ENCODE measurements around the gene IFITM2.

IFITM2 gene

DNA sequence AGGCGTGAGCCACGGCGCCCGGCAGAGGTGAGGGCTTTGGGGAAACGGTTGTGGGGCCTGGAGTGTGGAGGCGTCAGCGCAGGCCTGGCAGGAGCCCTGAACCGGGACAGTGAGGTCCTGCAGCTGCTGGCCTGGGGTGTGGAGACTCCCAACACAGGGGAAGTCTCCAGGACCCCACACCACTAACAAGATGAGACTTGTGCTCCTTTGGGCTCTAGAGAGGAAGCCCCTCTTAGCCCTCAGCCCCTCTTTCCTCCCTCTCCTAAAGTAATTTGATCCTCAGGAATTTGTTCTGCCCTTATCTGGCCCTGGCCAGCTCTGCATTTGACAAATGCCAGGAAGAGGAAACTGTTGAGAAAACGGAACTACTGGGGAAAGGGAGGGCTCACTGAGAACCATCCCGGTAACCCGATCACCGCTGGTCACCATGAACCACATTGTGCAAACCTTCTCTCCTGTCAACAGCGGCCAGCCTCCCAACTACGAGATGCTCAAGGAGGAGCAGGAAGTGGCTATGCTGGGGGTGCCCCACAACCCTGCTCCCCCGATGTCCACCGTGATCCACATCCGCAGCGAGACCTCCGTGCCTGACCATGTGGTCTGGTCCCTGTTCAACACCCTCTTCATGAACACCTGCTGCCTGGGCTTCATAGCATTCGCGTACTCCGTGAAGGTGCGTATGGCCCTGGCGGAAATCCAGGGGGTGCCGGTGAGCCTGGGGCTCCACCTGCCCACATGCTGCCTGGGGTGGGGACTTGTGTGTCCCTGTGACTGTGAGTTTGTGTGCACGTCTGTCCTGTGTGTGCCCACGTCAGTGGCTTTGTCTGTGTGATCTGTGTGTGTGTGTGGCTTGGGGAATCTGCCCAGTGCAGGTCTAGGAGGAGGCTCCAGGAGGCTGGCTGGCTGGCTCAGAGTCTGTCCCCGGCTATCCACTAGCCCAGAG lies at the start of gene IFITM2:
Gene IFITM2 (plus strand): TSS at position 51 of the 943 bp plus-strand sequence. CDS start 377 bp downstream, at position 428.
- peak; percentile 64 for DNase-seq

- DNase-seq = no peak
Observed at GRCh38 chr11:259413-259812, 48.2 kb upstream of the IFITM2 start.

- DNase-seq = no peak
Observed at GRCh38 chr11:261624-262023, 46.0 kb upstream of the IFITM2 start.

GRCh38 chr11:266676-267439 lies 40.8 kb upstream of the IFITM2 start:
- DNase-seq = peak; percentile 54

DNA sequence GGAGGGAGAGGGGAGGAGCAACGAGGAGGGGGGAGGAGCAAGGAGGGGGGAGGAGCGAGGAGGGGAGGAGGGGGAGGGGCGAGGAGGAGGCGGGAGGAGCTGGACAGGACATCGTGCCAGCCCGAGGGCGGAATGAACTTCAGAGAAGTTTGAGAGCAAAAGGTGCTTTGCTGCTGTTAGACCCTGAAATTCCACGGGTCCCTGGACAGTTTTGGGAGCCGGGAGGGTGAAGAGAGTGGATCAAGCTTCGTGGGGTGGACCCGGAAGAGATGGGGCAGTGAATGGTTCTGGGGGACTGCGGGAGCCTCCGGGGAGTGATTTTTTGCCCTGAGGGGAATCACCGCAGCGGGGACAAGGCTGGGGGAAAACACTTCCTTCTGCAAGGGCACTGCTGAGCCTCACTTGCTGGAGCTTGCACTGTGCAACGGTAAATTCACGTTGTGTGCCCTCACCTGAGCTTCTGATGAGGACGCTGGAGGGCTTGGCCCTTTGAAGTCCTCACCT lies 40.1 kb upstream of the IFITM2 start:
- DNase-seq = peak; percentile 65

GRCh38 chr11:268716-269145 lies 38.9 kb upstream of the IFITM2 start:
- DNase-seq = peak; percentile 54

DNA sequence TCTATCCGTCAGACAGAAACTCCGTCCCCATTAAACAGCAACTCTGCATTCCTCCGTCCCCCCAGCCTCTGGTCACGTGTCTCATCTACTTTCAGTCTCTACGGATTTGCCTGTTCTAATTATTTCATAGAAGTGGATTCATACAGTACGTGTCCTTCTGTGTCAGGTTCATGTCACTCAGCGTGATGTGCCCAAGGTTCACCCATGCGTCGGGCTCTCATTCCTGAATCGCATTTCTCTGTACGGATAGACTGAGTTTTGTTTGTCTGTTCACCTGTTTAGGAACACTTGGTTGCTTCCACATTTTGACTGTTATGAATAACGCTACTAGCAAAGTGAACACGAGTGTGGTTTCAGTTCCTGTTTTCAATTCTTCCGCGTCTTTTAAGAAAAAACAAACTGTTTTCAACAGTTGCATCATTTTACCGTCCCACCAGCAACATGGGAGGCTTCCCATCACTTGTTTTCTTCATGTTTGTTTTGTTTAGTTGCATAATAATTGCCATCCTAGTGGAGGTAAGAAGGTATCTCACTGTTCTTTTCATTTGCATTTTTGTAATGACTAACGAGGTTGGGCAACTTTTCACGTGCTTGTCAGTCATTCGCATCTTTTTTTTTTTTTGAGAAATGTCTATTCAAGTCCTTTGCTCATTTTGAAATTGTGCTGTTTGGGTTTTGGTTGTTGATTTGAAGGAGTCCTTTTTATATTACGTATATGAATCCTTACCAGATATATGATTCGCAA lies 38.3 kb upstream of the IFITM2 start:
- peak; percentile 63 for DNase-seq

DNA sequence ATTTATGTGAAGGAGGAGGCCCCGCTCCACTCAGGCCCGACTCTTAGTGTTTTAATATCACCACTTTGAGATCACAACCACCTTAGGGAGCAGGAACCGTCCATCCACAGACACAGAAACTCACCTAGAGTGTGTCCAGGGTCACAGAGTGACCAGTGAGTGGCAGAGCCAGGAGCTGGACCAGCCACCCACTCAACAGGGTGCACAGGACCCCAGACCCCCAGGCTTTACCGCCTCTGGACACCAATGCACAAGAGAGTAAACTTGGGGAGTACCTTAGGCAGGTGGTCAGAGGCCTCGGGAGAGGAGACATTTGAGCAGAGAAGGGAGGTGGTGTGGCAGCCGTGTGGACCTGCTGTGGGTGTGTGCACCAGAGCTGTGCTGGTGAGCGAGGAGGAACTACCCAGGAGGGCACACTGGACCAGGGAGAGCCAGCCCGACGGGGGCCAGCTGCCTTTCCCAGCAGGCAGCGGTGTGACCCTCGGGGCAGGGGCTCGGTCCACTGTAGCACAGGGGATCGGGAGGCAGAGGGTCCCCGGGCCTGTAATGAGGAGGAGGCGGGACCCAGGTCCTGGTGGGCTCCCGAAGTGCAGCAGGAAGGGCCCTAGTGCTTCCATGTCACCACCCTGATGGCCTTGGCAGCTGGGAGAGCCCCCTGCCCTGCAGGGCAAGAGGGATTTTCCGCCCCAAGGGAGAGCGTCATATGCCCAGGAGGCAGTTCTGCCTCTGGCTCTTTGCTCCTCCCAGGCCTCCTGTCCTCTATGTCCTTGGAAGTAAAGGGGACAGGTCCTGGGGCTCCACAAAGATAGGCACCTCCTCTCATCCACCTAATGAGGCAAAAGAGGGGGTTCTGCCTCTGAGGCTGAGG lies 36.9 kb upstream of the IFITM2 start:
- no peak for DNase-seq

- DNase-seq = no peak
Observed at GRCh38 chr11:271319-271715, 36.3 kb upstream of the IFITM2 start.

DNA sequence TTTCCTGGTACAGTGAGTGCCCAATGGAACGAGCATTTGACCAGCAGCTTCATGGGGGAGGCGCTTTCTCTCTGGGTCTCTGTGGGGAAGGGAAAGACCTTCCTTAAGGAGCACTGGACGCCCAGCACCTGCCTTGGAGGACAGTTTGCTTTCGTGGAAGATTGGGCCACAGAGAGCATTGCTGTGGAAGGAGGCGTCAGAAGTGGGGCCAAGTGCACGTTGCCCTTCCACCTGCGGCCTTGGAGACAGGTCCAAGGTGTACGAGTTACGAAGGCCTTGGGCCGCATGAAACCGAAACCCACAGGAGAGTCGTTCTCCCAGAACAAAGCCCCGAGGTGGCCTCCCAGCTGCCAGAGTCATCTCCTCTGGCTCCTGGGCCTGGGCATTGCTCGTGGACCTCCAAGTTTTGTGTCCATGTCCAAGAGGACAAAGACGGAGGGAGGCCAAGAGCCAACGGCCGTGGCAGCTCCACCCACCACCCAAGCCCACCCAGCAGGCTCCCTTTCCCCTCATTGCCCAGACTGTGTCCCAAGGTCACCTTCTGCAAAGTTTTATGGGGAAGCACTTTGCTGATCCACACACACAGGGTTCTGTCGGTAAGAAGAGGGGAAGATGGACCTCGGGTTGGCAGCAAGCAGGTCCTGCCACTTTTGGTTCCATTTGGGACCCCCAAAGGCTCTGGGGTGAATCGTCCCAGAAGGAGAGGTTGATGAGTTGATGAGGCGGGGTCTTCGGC lies 35.3 kb upstream of the IFITM2 start:
- no peak for DNase-seq

DNA sequence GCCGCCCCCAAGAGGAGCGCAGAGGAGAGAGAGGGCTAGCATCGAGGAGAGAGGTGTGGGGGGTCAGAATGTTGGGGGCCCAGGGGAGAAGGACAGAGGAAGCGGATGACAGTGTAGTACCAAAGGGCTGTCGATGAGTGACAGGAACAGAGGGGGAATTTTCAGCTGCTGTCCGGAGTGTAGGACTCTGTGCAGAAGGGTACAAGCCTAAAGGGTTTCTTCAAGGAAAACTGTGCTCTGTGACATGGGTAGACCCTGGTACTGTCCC lies 34.8 kb upstream of the IFITM2 start:
- no peak for DNase-seq

DNA sequence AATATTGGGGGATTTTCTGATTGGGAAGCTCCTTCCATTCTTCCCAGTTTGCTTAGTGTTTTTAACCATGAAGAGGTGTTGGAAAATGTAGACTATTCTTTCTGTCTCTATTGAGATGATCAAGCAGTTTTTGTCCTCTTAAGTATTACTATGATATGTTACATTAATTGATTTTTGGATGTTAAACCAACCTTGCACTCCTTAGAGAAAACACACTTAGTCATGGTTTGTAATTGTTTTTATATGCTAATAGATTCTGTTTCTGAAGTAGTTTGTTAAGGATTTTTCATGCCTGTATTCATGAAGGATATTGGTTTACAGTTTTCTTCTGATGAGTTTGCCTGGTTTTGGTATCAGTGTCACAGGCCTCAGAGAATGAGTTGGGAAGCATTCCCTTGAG lies 31.4 kb upstream of the IFITM2 start:
- DNase-seq = no peak

- DNase-seq = no peak
Observed at GRCh38 chr11:278001-278951, 29.3 kb upstream of the IFITM2 start, which contains the start of gene NLRP6. Gene NLRP6, plus strand, starts transcription at chr11:278407. Its CDS starts 163 bp downstream, at chr11:278570.

GRCh38 chr11:279040-279965 lies 28.3 kb upstream of the IFITM2 start:
- DNase-seq = peak; percentile 48

DNA sequence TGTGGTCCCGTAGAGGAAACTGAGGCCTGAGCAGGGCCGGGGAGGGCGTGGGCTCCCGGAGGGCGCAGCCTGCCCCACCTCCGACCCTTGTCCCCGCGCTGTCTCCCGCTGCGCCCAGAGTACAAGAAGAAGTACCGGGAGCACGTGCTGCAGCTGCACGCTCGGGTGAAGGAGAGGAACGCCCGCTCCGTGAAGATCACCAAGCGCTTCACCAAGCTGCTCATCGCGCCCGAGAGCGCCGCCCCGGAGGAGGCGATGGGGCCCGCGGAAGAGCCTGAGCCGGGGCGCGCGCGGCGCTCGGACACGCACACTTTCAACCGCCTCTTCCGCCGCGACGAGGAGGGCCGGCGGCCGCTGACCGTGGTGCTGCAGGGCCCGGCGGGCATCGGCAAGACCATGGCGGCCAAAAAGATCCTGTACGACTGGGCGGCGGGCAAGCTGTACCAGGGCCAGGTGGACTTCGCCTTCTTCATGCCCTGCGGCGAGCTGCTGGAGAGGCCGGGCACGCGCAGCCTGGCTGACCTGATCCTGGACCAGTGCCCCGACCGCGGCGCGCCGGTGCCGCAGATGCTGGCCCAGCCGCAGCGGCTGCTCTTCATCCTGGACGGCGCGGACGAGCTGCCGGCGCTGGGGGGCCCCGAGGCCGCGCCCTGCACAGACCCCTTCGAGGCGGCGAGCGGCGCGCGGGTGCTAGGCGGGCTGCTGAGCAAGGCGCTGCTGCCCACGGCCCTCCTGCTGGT lies 27.5 kb upstream of the IFITM2 start:
- peak; percentile 64 for DNase-seq

GRCh38 chr11:280706-281485 lies 26.7 kb upstream of the IFITM2 start:
- peak; percentile 63 for DNase-seq

DNA sequence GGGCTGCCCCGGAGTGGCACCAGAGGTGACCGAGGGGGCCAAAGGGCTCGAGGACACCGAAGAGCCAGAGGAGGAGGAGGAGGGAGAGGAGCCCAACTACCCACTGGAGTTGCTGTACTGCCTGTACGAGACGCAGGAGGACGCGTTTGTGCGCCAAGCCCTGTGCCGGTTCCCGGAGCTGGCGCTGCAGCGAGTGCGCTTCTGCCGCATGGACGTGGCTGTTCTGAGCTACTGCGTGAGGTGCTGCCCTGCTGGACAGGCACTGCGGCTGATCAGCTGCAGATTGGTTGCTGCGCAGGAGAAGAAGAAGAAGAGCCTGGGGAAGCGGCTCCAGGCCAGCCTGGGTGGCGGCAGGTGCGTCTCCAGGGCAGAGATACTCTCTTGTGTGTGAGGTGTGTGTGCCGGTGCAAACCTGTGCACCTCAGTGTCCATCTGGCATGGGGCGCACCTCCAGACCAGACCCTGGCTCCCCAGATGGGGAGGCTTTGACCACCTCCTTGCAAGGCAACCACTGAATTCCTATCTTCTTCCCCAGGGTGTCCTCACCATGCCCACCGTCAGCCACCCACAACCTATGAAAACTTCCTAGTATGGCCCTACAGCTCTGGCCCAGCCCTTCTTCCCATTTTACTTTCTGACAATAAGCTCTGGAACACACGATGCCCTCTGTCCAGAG lies 26.0 kb upstream of the IFITM2 start:
- DNase-seq = no peak

Measured in activated T-cell treated with anti-CD3 and anti-CD28 coated beads, Interleukin-2, amount 50 U/mL, for 1 hour (primary cell).